Breast epithelium (tissue), 4 donors: ENCODE data around the gene ROCK2. TPM values are rescaled to one million over a fixed set of nuclear protein-coding genes. Genes with fewer than 3 reads are reported as not detected.
"Not testable (repeated sequence)": the region's sequence is repeated elsewhere in the genome, so short reads cannot be mapped to it uniquely, and the experiment has no call there.

Experiments used
- DNase-seq, 2 donors: peaks; one replicate each; pipeline ENCODE4 v3.0.0-alpha.2; 2019; ENCODE audit warnings: low spot score in 2 of 2
- H3K27ac ChIP-seq, 2 donors: fragments of 200-600 bp; sonication (generic) in 1 of 2; one replicate each; pipeline ENCODE4 v1.5.1; 2016 to 2019; ENCODE audit warnings: mild to moderate bottlenecking in 1 of 2
- H3K27me3 ChIP-seq, 2 donors: fragments of 200-600 bp; sonication (generic) in 1 of 2; one replicate each; pipeline versions ENCODE4 v1.5.1 to v1.6.0; 2017 to 2019; ENCODE audit warnings: control low read depth in 1 of 2, mild to moderate bottlenecking in 1 of 2
- H3K36me3 ChIP-seq: fragments of 200-600 bp; one replicate; pipeline ENCODE4 v1.5.1; 2019
- H3K4me1 ChIP-seq, 2 donors: fragments of 200-600 bp; sonication (generic); one replicate each; pipeline ENCODE4 v1.5.1; 2016 to 2019; ENCODE audit warnings: control low read depth in 1 of 2
- H3K4me3 ChIP-seq, 3 donors: fragments of 200-600 bp; sonication (generic); 1 replicate in 2 of 3; 2 replicates in 1 of 3; pipeline ENCODE4 v1.5.1; 2016 to 2019; ENCODE audit warnings: mild to moderate bottlenecking in 3 of 3, moderate library complexity in 2 of 3
- H3K9me3 ChIP-seq, 2 donors: fragments of 200-600 bp; sonication (generic) in 1 of 2; one replicate each; pipeline ENCODE4 v1.5.1; 2016 to 2019; ENCODE audit warnings: control low read depth in 1 of 2
- CTCF ChIP-seq, 3 donors: fragments of 450-650 bp; IDR thresholded peaks; one replicate each; pipeline ENCODE4 v1.5.1; 2016 to 2017; ENCODE audit warnings: antibody characterized with exemption in 3 of 3, mild to moderate bottlenecking in 3 of 3, moderate library complexity in 3 of 3
- POLR2A ChIP-seq: fragments of 450-650 bp; IDR thresholded peaks from one replicate; pipeline ENCODE4 v1.6.1; 2016; ENCODE audit warnings: antibody characterized with exemption, mild to moderate bottlenecking, moderate library complexity
- POLR2AphosphoS5 ChIP-seq, 3 donors: sonication (generic); formaldehyde crosslinking; IDR thresholded peaks; one replicate each; pipeline ENCODE4 v1.6.1; 2017; ENCODE audit warnings: antibody characterized with exemption in 3 of 3
- intact Hi-C: fragments of 100-400 bp; cut with DNase I; formaldehyde crosslinking; loops from one replicate; pipeline ENCODE4 v1.15.1; 2023; ENCODE audit warnings: low total_unique reads
- total RNA-seq, 3 donors: library from RNA; depleted of rRNA; stranded (reverse); fragments of >200 nt; gene quantifications; one replicate each; pipeline ENCODE4 v1.1.0, GENCODE V29; 2016

The ROCK2 gene
- total RNA-seq, 3 donors from 2014 or later, result 87.1 to 181 (median 103) TPM

GRCh38 chr2:11263177-11263576, 81.3 kb downstream of the ROCK2 start:
- DNase-seq, result no peak
- Histone ChIP-seq H3K4me1 (no peaks in the 10 kb centered on the region), H3K36me3 (no peaks in the 10 kb centered on the region), H3K27ac (no peak overlapping the region), H3K9me3 (no peaks in the 10 kb centered on the region), H3K27me3 (no peaks in the 10 kb centered on the region), H3K4me3 (no peak overlapping the region)
- no peak for TF ChIP-seq POLR2AphosphoS5 (IDR thresholded peaks at IDR 0.05)
- no peak for TF ChIP-seq POLR2A
- no peak for TF ChIP-seq CTCF (IDR thresholded peaks at IDR 0.05)
- intact Hi-C loops, result no loop called here

DNA sequence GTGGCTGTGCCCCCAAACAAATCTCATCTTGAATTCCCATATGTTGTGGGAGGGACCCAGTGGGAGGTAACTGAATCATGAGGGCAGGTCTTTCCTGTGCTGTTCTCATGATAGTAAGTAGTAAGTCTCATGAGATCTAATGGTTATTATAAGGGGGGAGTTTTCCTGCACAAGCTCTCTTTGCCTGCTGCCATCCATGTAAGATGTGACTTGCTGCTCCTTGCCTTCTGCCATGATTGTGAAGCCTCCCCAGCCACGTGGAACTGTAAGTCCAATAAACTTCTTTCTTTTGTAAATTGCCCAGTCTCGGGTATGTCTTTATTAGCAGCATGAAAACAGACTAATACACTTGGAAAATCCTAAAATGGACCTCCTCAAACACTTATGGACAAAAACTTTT, 82.0 kb downstream of the ROCK2 start:
- H3K4me1 ChIP-seq, H3K4me3 ChIP-seq, DNase-seq, H3K27me3 ChIP-seq, H3K36me3 ChIP-seq, intact Hi-C loops, H3K9me3 ChIP-seq, H3K27ac ChIP-seq: not testable (repeated sequence)

DNA sequence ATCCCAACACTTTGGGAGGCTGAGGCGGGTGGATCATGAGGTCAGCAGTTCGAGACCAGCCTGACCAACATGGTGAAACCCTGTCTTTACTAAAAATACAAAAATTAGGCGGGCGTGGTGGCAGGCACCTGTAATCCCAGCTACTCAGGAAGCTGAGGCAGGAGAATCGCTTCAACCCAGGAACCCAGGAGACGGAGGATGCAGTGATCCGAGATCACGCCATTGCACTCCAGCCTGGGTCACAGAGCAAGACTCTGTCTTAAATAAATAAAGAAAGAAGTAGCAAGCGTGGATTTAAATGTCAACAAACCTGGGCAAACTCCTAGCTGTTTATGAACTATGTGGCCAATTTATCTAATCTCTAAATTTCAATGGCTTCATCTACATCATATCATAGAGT, 82.9 kb downstream of the ROCK2 start:
- intact Hi-C loops, H3K27ac ChIP-seq, H3K9me3 ChIP-seq, H3K4me1 ChIP-seq, H3K36me3 ChIP-seq, DNase-seq, H3K27me3 ChIP-seq, H3K4me3 ChIP-seq: not testable (repeated sequence)

DNA sequence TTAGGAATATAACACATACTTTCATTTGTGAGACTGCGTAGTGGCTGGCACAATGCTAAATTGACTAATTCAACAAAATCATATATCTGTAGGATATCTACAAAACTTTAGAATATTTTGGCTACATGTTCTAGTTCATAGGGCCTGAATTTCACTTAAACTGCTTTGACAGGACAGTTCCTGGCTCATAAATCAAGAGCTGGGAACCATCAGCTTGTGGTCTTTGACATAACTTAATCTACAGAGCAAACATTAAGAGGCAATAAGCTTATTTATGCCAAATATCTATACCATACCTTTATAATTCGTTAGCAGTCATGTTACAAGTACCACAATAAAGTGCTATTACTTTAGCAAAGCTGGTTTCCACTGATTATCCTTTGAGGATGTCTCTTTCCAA, 83.5 kb downstream of the ROCK2 start:
- Histone ChIP-seq H3K27me3 (no peaks in the 10 kb centered on the region), H3K4me1 (no peaks in the 10 kb centered on the region), H3K27ac (no peak overlapping the region), H3K36me3 (no peaks in the 10 kb centered on the region), H3K4me3 (no peak overlapping the region), H3K9me3 (no peaks in the 10 kb centered on the region)
- intact Hi-C loops, result no loop called here
- DNase-seq, result no peak
- TF ChIP-seq POLR2A (no peak), CTCF (IDR thresholded peaks at IDR 0.05) (no peak), POLR2AphosphoS5 (IDR thresholded peaks at IDR 0.05) (no peak)

DNA sequence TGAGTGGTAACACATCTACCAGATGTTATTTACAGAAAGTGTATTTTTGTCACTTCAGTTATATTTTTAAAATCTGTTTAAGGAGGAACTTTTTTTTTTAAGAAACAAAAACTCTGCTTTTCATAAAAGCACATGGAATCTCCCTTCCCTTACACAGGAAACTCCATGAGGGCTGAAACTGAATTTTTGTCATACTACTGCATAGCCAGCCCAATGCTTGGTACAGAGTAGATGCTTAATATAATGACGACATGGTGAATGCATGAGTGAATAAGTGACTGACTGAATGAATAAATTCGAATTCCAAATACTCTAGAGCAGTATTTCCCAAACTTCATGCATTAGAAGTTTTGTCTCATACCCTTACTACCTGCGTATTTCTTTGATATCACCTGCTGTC, 86.5 kb downstream of the ROCK2 start:
- H3K27ac ChIP-seq, result no peak overlapping the region
- TF ChIP-seq POLR2AphosphoS5 (IDR thresholded peaks at IDR 0.05) (no peak), CTCF (IDR thresholded peaks at IDR 0.05) (no peak), POLR2A (no peak)
- H3K36me3 ChIP-seq, result no peaks in the 10 kb centered on the region
- no peaks in the 10 kb centered on the region for H3K4me1 ChIP-seq
- intact Hi-C loops, result no loop called here
- no peaks in the 10 kb centered on the region for H3K27me3 ChIP-seq
- H3K4me3 ChIP-seq, result no peak overlapping the region
- DNase-seq, result no peak
- H3K9me3 ChIP-seq, result no peaks in the 10 kb centered on the region

DNA sequence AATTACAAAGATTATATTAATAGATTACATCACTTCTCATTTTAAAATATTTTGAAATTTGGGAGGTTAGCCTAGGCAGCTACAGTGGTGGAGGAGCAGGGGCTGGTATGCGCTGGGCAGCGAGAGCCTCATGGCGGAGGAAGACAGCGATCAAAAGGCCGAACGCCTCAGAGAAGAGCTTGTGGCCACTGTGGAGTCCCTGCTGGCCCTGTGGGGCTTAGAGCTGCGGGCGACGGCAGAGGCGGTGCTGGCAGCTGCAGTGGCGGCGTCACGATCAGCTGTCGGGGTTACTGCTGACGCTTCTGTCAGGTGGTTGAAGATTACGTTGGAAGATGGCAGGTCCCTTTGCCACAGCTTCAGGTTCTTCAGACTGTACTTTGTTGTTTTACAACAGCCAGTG, 87.4 kb downstream of the ROCK2 start:
- DNase-seq, result no peak
- Histone ChIP-seq H3K4me1 (no peaks in the 10 kb centered on the region), H3K27me3 (no peaks in the 10 kb centered on the region), H3K9me3 (no peaks in the 10 kb centered on the region), H3K4me3 (no peak overlapping the region), H3K27ac (no peak overlapping the region), H3K36me3 (no peaks in the 10 kb centered on the region)
- intact Hi-C loops, result no loop called here
- TF ChIP-seq CTCF (IDR thresholded peaks at IDR 0.05) (no peak), POLR2A (no peak), POLR2AphosphoS5 (IDR thresholded peaks at IDR 0.05) (no peak)
